HepG2 (cell line): ENCODE results near the gene KRTCAP2. TPM values are rescaled to one million over a fixed set of nuclear protein-coding genes. Genes with fewer than 3 reads are reported as not detected.

Experiments used
- CC2D1A ChIP-seq: sonication (generic); formaldehyde crosslinking; IDR thresholded peaks from 2 replicates; pipeline ENCODE4 v1.8.1; 2023; ENCODE audit warnings: mild to moderate bottlenecking, missing genetic modification reagents
- GFI1 ChIP-seq: sonication (generic); formaldehyde crosslinking; IDR thresholded peaks from 2 replicates; pipeline ENCODE4 v1.5.0; 2020; ENCODE audit warnings: missing genetic modification reagents, mild to moderate bottlenecking, borderline replicate concordance
- GMEB1 ChIP-seq: sonication (generic); formaldehyde crosslinking; IDR thresholded peaks from 2 replicates; pipeline ENCODE4 v1.5.1; 2020; ENCODE audit warnings: missing genetic modification reagents, mild to moderate bottlenecking, borderline replicate concordance
- REST ChIP-seq, 2 experiments: IDR thresholded peaks; 2 replicates each; pipeline ENCODE4 v1.6.1; 2011 to 2012; ENCODE audit warnings: low read length in 2 of 2, borderline replicate concordance in 1 of 2, low read depth in 1 of 2, mild to moderate bottlenecking in 1 of 2, moderate library complexity in 1 of 2
- ZKSCAN8 ChIP-seq: IDR thresholded peaks from 2 replicates; pipeline ENCODE4 v1.6.1; 2016; ENCODE audit warnings: borderline replicate concordance, missing genetic modification reagents, missing compliant biosample characterization
- ZMAT3 ChIP-seq: sonication (generic); formaldehyde crosslinking; conservative IDR thresholded peaks from 2 replicates; pipeline ENCODE4 v1.7.0; 2021; ENCODE audit warnings: missing genetic modification reagents
- ZNF12 ChIP-seq: sonication (generic); formaldehyde crosslinking; IDR thresholded peaks from 2 replicates; pipeline ENCODE4 v1.5.0; 2020; ENCODE audit warnings: missing genetic modification reagents
- ZNF225 ChIP-seq: sonication (generic); formaldehyde crosslinking; IDR thresholded peaks from 2 replicates; pipeline ENCODE4 v1.4.0; 2020; ENCODE audit warnings: mild to moderate bottlenecking, missing genetic modification reagents
- ZNF329 ChIP-seq: sonication (generic); formaldehyde crosslinking; IDR thresholded peaks from 2 replicates; pipeline ENCODE4 v1.9.0; 2021; ENCODE audit warnings: low read depth, mild to moderate bottlenecking, missing genetic modification reagents
- ZNF337 ChIP-seq: sonication (generic); formaldehyde crosslinking; IDR thresholded peaks from 2 replicates; pipeline ENCODE4 v1.5.1; 2020; ENCODE audit warnings: missing genetic modification reagents, low read depth, mild to moderate bottlenecking, borderline replicate concordance
- ZNF547 ChIP-seq: sonication (generic); formaldehyde crosslinking; IDR thresholded peaks from 2 replicates; pipeline ENCODE4 v1.5.1; 2020; ENCODE audit warnings: mild to moderate bottlenecking, missing genetic modification reagents
- ZNF558 ChIP-seq: sonication (generic); formaldehyde crosslinking; IDR thresholded peaks from 2 replicates; pipeline ENCODE4 v1.9.0; 2022; ENCODE audit warnings: mild to moderate bottlenecking, missing genetic modification reagents, borderline replicate concordance
- polyA plus RNA-seq, 8 experiments: library from polyadenylated mRNA; depleted of rRNA in 3 of 8; stranded (reverse) in 7 of 8; unstranded in 1 of 8; fragments of >200 nt; fragmentation: Illumina TruSeq in 4 of 8; extraction: Trizol in 4 of 8; gene quantifications; 2 replicates each; pipeline versions ENCODE4 v1.2.1 to v1.2.3, GENCODE V29; 2011 to 2016; ENCODE audit warnings: low read depth in 4 of 8, missing spikeins in 1 of 8, mixed read lengths in 1 of 8; ENCODE audit not compliant: insufficient read depth in 1 of 8
- total RNA-seq, 5 experiments: library from RNA; depleted of rRNA; stranded (reverse); fragments of >200 nt; fragmentation: Illumina TruSeq; extraction: Trizol; gene quantifications; 2 replicates each; pipeline ENCODE4 v1.2.3, GENCODE V29; 2016; ENCODE audit warnings: low read depth in 1 of 5
- TF ChIP-seq, protein P1 (sequence below), 2 experiments: sonication (generic) in 1 of 2; formaldehyde crosslinking in 1 of 2; IDR thresholded peaks; 2 replicates each; pipeline versions ENCODE4 v1.5.1 to v1.6.1; 2011 to 2020; ENCODE audit warnings: borderline replicate concordance in 1 of 2, low read depth in 1 of 2, low read length in 1 of 2, mild to moderate bottlenecking in 1 of 2, missing genetic modification reagents in 1 of 2, moderate library complexity in 1 of 2
- TF ChIP-seq, protein P2 (sequence below): sonication (generic); formaldehyde crosslinking; IDR thresholded peaks from 2 replicates; pipeline ENCODE4 v1.4.0; 2020; ENCODE audit warnings: mild to moderate bottlenecking, missing genetic modification reagents
- TF ChIP-seq, protein P3 (sequence below): sonication (generic); formaldehyde crosslinking; conservative IDR thresholded peaks from 2 replicates; pipeline ENCODE4 v1.8.0; 2022; ENCODE audit warnings: low read depth, missing genetic modification reagents

The KRTCAP2 gene
- total and polyA plus RNA-seq, 2 of the 13 experiments (the other 11 are each of a cell fraction or from before 2014, with no cell fraction given): 77.3 to 79.4 TPM

DNA sequence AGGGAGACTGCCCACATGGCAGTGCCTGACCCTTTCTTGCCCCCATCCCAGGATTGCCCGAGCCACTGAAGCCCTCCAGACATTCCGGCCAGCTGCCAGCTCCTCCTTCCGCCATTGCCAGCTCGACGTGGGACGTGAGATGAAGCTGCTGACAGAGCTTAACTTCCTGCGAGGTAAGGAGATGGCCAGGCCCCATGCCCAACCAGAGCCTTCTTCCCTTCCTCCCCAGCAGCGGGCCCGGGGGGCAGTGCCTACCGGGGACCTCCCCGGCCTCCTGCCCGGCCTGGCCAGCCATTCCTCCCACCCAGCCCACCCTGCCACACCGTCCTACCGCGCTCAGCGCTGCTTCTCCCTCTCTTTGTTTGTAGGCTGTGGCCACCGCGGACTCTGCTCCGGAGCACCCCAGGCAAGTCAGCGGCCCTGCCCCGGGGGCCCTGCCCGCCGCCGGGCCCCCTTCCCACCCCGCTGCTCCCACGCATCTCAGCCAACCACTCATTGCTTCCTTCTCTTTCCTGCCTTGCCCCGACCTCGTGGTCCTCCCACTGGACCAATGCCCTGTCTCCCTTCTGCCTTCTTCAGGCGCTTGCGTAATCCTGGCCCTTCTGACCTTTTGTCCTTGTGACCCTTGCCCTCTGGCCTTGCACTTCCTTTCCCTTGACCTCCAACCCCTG, 5.5 kb upstream of the KRTCAP2 start (continued):
- TF ChIP-seq GMEB1: no peak
- no peak for TF ChIP-seq REST (IDR thresholded peaks at IDR 0.05; ENCODE audit: borderline replicate concordance in 1 of 2, low read depth in 1 of 2, low read length in 2 of 2)
- no peak for TF ChIP-seq ZNF12 (CRISPR knock-in tag)
- TF ChIP-seq ZNF558 (CRISPR knock-in tag): no peak
- TF ChIP-seq, protein P1, sequence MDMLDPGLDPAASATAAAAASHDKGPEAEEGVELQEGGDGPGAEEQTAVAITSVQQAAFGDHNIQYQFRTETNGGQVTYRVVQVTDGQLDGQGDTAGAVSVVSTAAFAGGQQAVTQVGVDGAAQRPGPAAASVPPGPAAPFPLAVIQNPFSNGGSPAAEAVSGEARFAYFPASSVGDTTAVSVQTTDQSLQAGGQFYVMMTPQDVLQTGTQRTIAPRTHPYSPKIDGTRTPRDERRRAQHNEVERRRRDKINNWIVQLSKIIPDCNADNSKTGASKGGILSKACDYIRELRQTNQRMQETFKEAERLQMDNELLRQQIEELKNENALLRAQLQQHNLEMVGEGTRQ (IDR thresholded peaks at IDR 0.05; ENCODE audit: low read depth, low read length): no peak
- TF ChIP-seq, protein P1 (CRISPR knock-in tag; IDR thresholded peaks at IDR 0.05; ENCODE audit: borderline replicate concordance): 0 out of 2 replicates have a peak, but pooled peaks have one; percentile 25
- TF ChIP-seq, protein P2, sequence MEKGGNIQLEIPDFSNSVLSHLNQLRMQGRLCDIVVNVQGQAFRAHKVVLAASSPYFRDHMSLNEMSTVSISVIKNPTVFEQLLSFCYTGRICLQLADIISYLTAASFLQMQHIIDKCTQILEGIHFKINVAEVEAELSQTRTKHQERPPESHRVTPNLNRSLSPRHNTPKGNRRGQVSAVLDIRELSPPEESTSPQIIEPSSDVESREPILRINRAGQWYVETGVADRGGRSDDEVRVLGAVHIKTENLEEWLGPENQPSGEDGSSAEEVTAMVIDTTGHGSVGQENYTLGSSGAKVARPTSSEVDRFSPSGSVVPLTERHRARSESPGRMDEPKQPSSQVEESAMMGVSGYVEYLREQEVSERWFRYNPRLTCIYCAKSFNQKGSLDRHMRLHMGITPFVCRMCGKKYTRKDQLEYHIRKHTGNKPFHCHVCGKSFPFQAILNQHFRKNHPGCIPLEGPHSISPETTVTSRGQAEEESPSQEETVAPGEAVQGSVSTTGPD (CRISPR knock-in tag): no peak
- no peak for TF ChIP-seq ZNF329
- no peak for TF ChIP-seq CC2D1A (CRISPR knock-in tag)
- TF ChIP-seq ZNF225 (CRISPR knock-in tag): 0 out of 2 replicates have a peak, but pooled peaks have one; percentile 11
- no peak for TF ChIP-seq ZMAT3 (CRISPR knock-in tag)
- TF ChIP-seq ZKSCAN8 (CRISPR knock-in tag): no peak
- TF ChIP-seq ZNF547: no peak
- TF ChIP-seq GFI1 (CRISPR knock-in tag): 0 out of 2 replicates have a peak, but pooled peaks have one; percentile 21
- no peak for TF ChIP-seq ZNF337 (CRISPR knock-in tag)
- TF ChIP-seq, protein P3, sequence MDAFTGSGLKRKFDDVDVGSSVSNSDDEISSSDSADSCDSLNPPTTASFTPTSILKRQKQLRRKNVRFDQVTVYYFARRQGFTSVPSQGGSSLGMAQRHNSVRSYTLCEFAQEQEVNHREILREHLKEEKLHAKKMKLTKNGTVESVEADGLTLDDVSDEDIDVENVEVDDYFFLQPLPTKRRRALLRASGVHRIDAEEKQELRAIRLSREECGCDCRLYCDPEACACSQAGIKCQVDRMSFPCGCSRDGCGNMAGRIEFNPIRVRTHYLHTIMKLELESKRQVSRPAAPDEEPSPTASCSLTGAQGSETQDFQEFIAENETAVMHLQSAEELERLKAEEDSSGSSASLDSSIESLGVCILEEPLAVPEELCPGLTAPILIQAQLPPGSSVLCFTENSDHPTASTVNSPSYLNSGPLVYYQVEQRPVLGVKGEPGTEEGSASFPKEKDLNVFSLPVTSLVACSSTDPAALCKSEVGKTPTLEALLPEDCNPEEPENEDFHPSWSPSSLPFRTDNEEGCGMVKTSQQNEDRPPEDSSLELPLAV: no peak
